H1 (cell line): ENCODE data around the gene ISY1. TPM values are rescaled to one million over a fixed set of nuclear protein-coding genes. Genes with fewer than 3 reads are reported as not detected.

Experiments
- ASH2L ChIP-seq: fragments of 200-600, 300-600 bp; sonication (generic); IDR thresholded peaks from one replicate; pipeline ENCODE4 v1.7.1; 2017; ENCODE audit warnings: low read length
- CBX8 ChIP-seq: fragments of 300-800, 300-1000 bp; sonication (generic); IDR thresholded peaks from 2 replicates; pipeline ENCODE4 v1.7.1; 2016; ENCODE audit warnings: low read depth, low read length, borderline replicate concordance
- CEBPB ChIP-seq: IDR thresholded peaks from 2 replicates; pipeline ENCODE4 v1.6.1; 2012; ENCODE audit warnings: low read depth, low read length
- KDM4A ChIP-seq: IDR thresholded peaks from one replicate; pipeline ENCODE4 v1.7.1; 2012; ENCODE audit warnings: low read depth, mild to moderate bottlenecking, moderate library complexity, low read length, inconsistent platforms; ENCODE audit not compliant: severe bottlenecking
- NRF1 ChIP-seq: IDR thresholded peaks from 2 replicates; pipeline ENCODE4 v1.6.1; 2011; ENCODE audit warnings: mild to moderate bottlenecking, low read depth, low read length, improper control_type of control experiment
- POLR2A ChIP-seq, 2 experiments: IDR thresholded peaks; 1 replicate in 1 of 2; 2 replicates in 1 of 2; pipeline ENCODE4 v1.6.1; 2011; ENCODE audit warnings: low read depth in 2 of 2, low read length in 2 of 2, mild to moderate bottlenecking in 2 of 2; ENCODE audit errors: control extremely low read depth in 1 of 2
- POU5F1 ChIP-seq: IDR thresholded peaks from 2 replicates; pipeline ENCODE4 v1.6.1; 2011; ENCODE audit warnings: low read depth, mild to moderate bottlenecking, low read length, moderate library complexity
- TAF7 ChIP-seq: optimal IDR thresholded peaks from 2 replicates; pipeline ENCODE3; 2011; ENCODE audit warnings: low read depth, mild to moderate bottlenecking, inconsistent platforms, low read length, moderate library complexity, borderline replicate concordance
- polyA plus RNA-seq, 7 experiments: library from polyadenylated mRNA; depleted of rRNA in 3 of 7; stranded (reverse) in 5 of 7; unstranded in 2 of 7; fragments of >200 nt in 5 of 7; fragments of 200-250 nt in 2 of 7; gene quantifications; 1 replicate in 5 of 7; 2 replicates in 1 of 7; 4 replicates in 1 of 7; pipeline versions ENCODE4 v1.2.1 to v1.2.3, GENCODE V29; 2011 to 2013; ENCODE audit warnings: missing spikeins in 2 of 7, mixed read lengths in 2 of 7
- total RNA-seq: library from RNA; stranded (reverse); fragmentation: NEBNext Ultra II Directional; extraction: Animal tissue kit (Norgen Biotek cat#: 25700); gene quantifications from 2 replicates; pipeline ENCODE4 v1.2.1, GENCODE V29; 2021

The ISY1 gene
- total and polyA plus RNA-seq, 2 of the 8 experiments (the other 6 are each of a cell fraction or from before 2014, with no cell fraction given), result 16.6 to 38.7 TPM

DNA sequence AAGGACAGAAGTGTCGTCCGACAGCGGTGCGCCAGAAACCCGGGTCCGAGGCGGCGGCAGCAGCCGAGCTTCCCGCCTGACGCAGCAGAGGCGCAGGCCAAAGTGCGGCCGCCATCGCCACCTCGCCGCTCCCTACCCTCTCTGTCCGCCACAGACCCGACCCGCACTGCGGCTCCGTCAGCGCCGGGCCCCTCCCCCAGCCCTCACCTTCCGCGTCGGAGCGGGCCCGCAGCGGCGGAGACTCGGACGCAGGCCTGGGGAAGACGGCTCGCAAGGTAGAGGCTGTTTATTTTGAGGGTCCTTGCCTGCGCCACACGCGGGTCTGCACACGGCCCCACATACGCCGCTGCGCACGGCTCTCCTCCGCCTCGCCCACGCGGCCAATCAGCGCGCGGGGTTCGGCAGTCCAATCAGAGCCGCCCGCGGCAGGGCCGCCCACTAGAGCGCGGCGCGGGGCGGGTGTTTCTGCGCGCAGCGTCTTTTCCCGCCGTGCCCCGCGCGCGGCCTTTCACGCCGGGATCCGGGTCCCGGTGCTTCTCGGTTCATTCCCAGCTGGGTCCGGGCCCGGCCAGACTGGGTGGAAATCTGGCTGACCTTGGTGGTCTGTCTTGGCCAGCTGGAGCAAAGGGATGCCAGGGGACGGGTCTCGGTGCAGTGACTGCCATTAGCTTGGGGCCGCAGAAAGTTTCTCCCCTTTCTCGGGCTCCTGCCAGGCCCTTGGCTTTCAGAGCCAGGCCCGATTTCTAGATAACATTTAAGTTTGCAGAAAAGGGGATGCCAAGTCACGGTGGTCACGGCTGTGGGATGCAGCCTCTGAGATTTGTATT, 22.9 kb upstream of the ISY1 start, which contains the start of gene CNBP (continued):
- peak; percentile 58 for TF ChIP-seq ASH2L
- TF ChIP-seq KDM4A, result no peak
- TF ChIP-seq CEBPB, result no peak
- TF ChIP-seq CBX8, result no peak
- TF ChIP-seq NRF1, result no peak
- TF ChIP-seq TAF7, result peak; percentile 78
- TF ChIP-seq POLR2A (IDR thresholded peaks at IDR 0.05; ENCODE audit: control extremely low read depth in 1 of 2, low read depth in 2 of 2, low read length in 2 of 2), result peak in 1 of 2 experiments; percentile 91; a peak in 2 of 3 replicates
- no peak for TF ChIP-seq POU5F1
